GM20000 (cell line): ENCODE results near the gene TRIP4.
A peak's percentile ranks its signal among the peaks of the same experiment; 100 is the strongest.

Source experiments
- DNase-seq: peaks from one replicate; pipeline ENCODE4 v3.0.0; 2012; ENCODE audit warnings: low spot score
- CTCF ChIP-seq: IDR thresholded peaks from 2 replicates; pipeline ENCODE4 v1.5.1; 2012; ENCODE audit warnings: mild to moderate bottlenecking, control low read depth; ENCODE audit errors: extremely low read depth, missing control alignments

The TRIP4 gene

GRCh38 chr15:64425221-64425620, 37.6 kb downstream of the TRIP4 start:
- no peak for TF ChIP-seq CTCF
- DNase-seq = no peak

- DNase-seq = no peak
These were observed 39.3 kb downstream of the TRIP4 start for GRCh38 chr15:64426845-64427465.

GRCh38 chr15:64429448-64429847, 41.8 kb downstream of the TRIP4 start:
- DNase-seq = no peak
- no peak for TF ChIP-seq CTCF

More at GRCh38 chr15:64426845-64427465, 39.3 kb downstream of the TRIP4 start:
- no peak for TF ChIP-seq CTCF

- TF ChIP-seq CTCF = no peak
- peak; percentile 24 for DNase-seq
These were observed 42.5 kb downstream of the TRIP4 start for GRCh38 chr15:64430000-64430735.

GRCh38 chr15:64437982-64438381, 50.3 kb downstream of the TRIP4 start:
- no peak for DNase-seq
- no peak for TF ChIP-seq CTCF

GRCh38 chr15:64438653-64439447, 51.2 kb downstream of the TRIP4 start:
- DNase-seq = no peak
- no peak for TF ChIP-seq CTCF

GRCh38 chr15:64441852-64442251, 54.2 kb downstream of the TRIP4 start:
- DNase-seq = no peak
- TF ChIP-seq CTCF = no peak
